AG04449 (cell line): Measurements from ENCODE around the gene LBH.

ENCODE experiments used
- CTCF ChIA-PET: fragments of 350-600 bp; formaldehyde crosslinking; extraction: SDS; loops from one replicate; lab custom pipeline; 2021; ENCODE audit warnings: antibody characterized with exemption; lab: Yijun Ruan, JAX
- POLR2A ChIA-PET: fragments of 400-600, 350-600 bp; formaldehyde crosslinking; extraction: SDS; loops from one replicate; lab custom pipeline; 2020; ENCODE audit warnings: antibody characterized with exemption, inconsistent platforms; lab: Yijun Ruan, JAX
- DNase-seq: peaks from one replicate; pipeline ENCODE4 v3.0.0-alpha.2; 2010; ENCODE audit warnings: low read depth, low spot score
- H3K4me3 ChIP-seq: 2 replicates; pipeline ENCODE4 v1.5.1; 2011; ENCODE audit warnings: low read depth, mild to moderate bottlenecking, control low read depth, low read length
- CTCF ChIP-seq: IDR thresholded peaks from one replicate; pipeline ENCODE4 v1.5.1; 2011; ENCODE audit warnings: mild to moderate bottlenecking, moderate library complexity, low read length, control low read depth, inconsistent platforms; ENCODE audit not compliant: insufficient read depth; ENCODE audit errors: missing control alignments

LBH gene

GRCh38 chr2:30231212-30231995, at the start of gene LBH:
TSS of gene LBH (plus strand) at chr2:30231534. CDS start at chr2:30231739, 205 bp downstream.
- POLR2A ChIA-PET, result interaction anchor here (0.6 to 3.8 kb wide), 47 partner anchors 8 to 1245 kb away, joined by 3 to 24 read pairs (median 4); partner anchors contain the start of gene YPEL5
- DNase-seq, result peak; percentile 41
- peak within 1 kb of the TSS; percentile 80 for H3K4me3 ChIP-seq
- CTCF ChIA-PET, result interaction anchor here (1.4 to 3.6 kb wide), 4 partner anchors 9 to 66 kb away, joined by 4 to 32 read pairs (median 15); no protein-coding TSS in a partner anchor
- no peak for TF ChIP-seq CTCF

- no peak for TF ChIP-seq CTCF
- ChIA-PET CTCF (interaction anchor here (1.6 to 2.6 kb wide), 2 partner anchors 19 to 527 kb away, joined by 10 to 18 read pairs; no protein-coding TSS in a partner anchor), POLR2A (no interaction called here)
- H3K4me3 ChIP-seq, result no peak overlapping the region
- DNase-seq, result no peak
These were observed 47.3 kb upstream of the LBH start for GRCh38 chr2:30184035-30184434.

GRCh38 chr2:30185178-30185577, 46.2 kb upstream of the LBH start:
- no peak for TF ChIP-seq CTCF
- DNase-seq, result peak; percentile 17
- H3K4me3 ChIP-seq, result no peak overlapping the region
- ChIA-PET POLR2A (no interaction called here), CTCF (interaction anchor here (0.6 to 2.6 kb wide), 4 partner anchors 18 to 1291 kb away, joined by 3 to 18 read pairs (median 6); no protein-coding TSS in a partner anchor)

- ChIA-PET CTCF (interaction anchor here (0.9 to 3.2 kb wide), 5 partner anchors 9 to 523 kb away, joined by 3 to 14 read pairs (median 6); no protein-coding TSS in a partner anchor), POLR2A (no interaction called here)
- H3K4me3 ChIP-seq, result no peak overlapping the region
- DNase-seq, result no peak
- TF ChIP-seq CTCF, result no peak
These were observed 43.0 kb upstream of the LBH start for GRCh38 chr2:30188292-30188691.

- no peak for DNase-seq
- ChIA-PET POLR2A (no interaction called here), CTCF (interaction anchor here (1.3 kb wide), 1 partner anchor 22 kb away, joined by 5 read pairs; no protein-coding TSS in a partner anchor)
- TF ChIP-seq CTCF, result no peak
- H3K4me3 ChIP-seq, result no peak overlapping the region
These were observed 40.7 kb upstream of the LBH start for GRCh38 chr2:30190637-30191036.

- ChIA-PET CTCF (interaction anchor here (1.3 to 3.6 kb wide), 2 partner anchors 22 to 26 kb away, joined by 5 to 25 read pairs; no protein-coding TSS in a partner anchor), POLR2A (no interaction called here)
- DNase-seq, result no peak
- no peak overlapping the region for H3K4me3 ChIP-seq
- TF ChIP-seq CTCF, result no peak
These were observed 40.2 kb upstream of the LBH start for GRCh38 chr2:30191107-30191506.
